ENCODE results near the gene RNF144A.

DNA sequence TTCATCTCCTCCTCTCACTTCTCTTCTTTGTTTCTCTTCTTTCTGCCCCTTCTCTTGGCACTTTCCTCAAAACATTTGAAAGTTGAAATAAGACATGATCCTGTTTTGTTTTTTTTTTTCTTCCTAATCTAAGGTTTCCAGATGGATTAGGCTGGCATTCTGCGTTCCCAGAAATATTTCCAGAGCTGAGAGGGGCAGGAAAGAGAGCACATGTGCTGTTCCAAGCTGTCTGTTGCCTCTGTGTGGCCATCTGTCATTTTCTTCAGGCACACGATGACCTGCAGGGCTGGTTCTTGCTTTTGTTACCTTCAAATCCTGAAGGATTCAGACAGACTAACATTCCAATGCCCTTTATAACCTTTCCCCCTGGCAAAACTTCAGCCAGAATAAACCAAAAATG, 142.9 kb downstream of the RNF144A start:
- TF ChIP-seq POLR2A (IDR thresholded peaks at IDR 0.05): no peak
- no peak for TF ChIP-seq CTCF (IDR thresholded peaks at IDR 0.05)
